Measurements from ENCODE around the gene FAM181A.

FAM181A gene

DNA sequence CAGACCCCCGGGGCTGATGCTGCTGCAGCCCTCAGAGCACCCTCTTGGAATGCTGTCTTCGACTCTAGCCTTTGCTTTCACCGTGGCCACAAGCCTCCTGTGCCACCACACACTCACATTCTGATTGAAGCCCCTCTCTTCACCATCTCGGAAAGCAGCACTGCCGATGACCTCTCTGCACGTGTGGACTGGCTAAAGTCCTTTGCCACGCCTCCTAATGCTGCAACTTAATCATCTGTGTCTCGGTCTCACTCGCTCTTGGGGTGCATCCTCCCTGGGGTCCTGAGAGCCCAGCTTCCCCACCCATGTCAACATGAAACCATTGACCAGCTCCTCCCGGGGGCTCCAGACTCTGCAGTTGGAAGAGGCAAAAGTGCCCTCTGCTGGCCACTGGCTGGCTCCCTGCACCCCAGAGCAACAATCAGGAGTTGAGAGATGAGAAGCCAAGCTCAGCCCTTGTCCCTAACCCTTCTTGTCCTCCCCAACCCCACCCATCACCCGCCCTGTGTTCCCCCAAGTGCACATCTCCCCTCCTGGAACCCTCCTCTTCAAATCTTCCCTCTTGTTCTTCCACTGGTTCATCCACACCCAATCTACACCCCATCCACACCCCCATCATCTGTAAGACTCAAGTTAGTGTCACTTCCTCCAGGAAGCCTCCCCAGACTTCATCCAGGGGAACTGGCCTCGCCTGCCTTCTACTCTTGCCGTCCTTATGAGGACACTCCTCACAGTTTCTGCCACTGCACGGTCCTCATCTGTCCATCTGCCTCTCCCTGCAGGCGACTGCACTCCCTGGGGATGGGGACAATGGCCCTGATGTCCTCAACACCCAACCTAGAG is 23.6 kb upstream of the FAM181A start:
- DNase-seq: no peak

DNA sequence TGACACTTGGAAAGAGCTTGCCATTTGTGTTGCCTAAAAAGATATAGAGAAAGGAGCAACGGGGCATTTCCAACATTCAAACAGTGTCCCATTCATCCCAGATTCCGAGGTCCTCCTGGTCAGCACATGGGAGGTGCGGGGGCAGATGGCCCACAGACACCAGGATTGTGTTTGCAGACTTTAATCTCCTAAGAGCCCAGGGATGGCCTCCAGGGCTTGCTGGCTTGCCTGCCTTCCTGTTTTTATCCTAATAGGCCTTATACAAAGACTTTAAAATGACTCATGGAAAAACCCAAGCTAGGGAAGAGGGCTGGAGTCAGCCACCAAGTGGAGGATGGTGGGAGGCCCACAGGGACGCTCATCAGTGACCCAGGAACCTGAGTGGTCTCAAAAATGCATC is 21.5 kb upstream of the FAM181A start:
- no peak for DNase-seq

DNA sequence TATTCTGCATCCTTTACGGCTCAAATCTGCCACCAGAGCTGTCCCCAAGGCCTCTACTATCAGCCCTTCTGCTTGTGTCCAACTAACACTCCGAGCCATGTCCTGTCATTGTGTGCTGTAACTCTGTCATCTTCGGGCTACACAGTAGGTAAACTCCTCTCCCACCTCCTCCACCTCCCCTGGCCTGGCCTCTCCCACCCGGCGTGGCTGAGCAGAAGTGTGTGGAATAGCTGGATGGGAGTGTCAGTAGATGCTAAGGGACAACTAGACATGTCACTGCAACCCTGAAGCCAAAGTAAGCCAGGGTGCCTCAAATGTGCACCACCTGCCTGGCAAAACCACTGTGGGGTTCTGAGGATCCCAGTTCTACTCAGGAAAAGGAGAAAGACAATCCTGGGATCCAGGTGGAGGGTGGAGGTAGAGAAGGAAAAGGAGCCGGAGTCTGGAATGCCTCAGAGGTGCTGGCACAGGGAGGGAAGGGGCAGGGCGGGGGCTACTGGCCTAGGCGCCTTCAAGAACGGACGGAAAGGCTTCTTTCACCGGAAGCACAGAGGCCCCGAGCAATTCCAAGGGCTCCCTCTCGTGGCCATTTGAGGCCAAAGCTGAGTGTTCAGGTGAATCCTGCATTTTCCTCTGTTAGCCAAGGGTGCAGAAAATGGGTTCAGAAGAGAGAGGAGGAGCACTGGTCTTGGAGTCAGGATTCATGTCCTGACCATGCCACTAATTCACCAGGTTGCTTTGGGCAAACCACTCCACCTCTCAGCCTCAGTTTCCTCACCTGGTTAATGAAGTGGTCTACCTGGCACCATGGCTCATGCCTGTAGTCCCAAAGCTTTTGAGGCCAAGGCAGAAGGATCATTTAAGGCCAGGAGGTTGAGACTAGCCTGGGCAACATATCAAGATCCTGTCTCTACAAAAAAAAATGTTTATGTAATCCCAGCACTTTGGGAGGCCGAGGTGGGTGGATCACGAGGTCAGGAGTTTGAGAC is 20.5 kb upstream of the FAM181A start:
- DNase-seq: no peak

DNA sequence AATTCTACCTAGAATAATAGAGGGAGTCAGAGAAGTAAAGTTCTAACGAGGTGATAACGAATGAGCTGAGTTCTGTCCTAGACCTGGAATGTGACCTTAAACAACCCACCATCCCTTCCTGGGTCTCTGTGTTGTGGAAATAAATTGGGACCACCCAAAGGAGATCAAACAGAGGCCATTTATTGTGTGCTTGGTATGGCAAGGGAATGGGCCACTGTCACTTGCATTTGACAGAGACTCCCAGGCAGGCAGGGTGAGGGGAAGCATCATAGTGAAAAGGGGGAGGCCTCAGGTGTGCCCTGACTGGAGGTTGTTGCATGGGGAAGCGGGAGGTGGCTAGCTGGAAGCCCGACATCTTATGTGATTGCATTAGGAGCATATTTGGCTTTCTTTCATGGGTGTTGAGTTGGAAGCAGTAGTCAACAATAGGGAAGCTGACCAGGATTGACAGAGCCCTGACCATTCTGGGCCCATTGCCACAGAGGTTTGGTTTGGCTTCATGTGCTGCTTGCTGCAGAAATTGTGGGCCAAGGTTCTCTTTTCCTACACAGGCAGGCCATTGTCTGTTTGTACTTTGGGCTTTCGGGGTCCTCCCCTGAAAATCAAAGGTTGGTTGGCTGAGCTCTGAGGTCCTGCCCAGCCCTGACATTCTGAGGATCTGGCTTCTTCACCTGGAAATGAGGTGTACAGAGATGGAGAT is 17.6 kb upstream of the FAM181A start:
- no peak for DNase-seq

DNA sequence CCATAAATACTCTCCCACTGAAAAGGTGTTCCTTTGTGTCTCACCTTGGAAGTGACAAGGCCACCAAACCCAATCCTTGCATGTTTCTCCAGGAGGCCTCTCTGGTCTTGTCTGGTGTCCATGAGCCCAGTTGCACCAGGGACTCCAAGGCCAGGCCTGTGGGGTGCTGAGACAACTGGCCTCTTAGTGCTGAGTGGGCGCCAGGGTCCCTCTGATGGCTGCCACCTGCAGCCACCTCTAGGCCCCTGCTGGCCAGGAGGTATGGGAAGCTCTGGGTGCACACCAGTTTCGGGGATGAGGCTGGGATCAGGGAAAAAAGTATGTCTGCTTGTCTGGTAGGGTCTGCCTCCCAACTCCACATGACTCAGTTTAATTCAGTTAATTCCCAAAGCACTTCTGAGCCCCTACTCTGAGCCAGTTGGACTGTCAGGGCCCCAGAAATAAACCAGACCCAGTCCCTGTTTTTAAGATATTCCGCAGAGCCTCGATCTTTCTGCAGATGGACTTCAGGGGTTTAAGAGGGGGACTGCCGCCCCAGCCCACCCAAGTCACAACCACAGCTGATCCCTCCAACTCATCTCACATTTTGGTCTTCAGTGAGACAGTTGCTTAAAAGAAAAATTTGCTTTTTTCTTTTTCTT is 15.0 kb upstream of the FAM181A start:
- no peak for DNase-seq

DNA sequence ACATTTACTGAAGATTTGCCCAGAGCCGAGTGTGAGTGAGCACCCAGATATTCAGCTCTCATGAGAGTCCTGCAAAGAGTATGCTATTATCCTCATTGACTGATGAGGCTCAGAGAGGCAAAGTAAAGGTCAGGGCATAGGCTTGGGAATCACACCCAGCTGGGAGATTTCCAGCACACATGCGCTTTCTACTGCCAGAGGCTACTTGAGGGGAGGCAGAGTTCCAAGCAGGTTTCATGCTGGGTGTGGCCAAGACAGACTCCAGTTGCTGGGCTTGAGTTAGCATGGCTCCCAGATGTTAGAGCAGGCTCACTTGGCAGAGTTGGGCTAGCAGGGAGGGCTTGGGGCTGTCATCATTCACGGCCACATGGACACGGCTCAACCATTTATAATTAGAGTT is 14.4 kb upstream of the FAM181A start:
- no peak for DNase-seq

DNA sequence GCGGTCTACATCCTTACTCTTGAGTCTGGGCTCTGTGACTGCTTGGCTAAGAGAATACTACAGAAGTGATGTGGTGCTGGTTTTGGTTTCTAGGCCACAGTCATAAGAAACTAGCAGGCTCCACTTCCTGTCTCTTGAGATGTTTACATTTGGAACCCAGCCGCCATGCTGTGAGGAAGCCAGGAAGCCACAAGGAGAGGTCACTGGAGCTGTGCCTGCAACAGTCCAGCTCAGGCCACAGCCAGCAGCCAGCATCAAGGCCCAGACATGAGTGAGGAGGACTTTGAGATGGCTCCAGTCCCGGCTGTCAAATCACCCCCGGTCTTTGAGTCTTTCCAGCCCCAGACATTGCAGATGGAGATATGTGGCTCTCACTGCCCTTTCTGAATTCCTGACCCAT is 12.9 kb upstream of the FAM181A start:
- no peak for DNase-seq

DNA sequence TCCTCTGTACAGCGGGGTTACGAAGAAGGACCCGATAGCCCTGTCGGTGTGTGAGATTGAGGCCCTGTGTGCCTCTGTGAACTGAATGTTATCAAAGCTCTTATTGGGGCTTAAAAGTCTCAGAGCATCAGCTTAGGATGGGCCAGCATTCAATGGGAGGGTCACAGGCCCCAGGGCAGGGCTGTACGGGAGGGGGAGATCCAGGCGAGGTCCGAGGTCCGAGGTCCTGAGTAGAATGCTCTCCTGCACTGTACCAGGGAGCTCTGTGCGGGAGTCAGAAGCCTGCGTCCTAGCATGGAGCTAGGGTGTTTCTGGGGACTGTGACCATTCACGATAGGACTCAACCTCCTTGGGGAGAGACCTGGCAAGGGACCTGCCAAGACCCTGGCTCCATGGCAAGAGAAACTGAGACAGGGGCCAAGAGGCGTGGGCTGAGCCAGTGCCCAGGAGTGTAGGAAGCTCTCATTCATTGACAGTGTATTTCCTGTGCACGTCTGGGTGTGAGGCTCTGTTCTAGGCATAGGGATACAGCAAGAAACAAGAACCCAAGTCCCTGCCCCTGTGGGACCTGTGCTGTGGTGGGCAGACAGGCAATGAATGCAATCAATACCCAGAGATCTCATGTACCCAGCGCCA is 12.0 kb upstream of the FAM181A start:
- DNase-seq: no peak

DNA sequence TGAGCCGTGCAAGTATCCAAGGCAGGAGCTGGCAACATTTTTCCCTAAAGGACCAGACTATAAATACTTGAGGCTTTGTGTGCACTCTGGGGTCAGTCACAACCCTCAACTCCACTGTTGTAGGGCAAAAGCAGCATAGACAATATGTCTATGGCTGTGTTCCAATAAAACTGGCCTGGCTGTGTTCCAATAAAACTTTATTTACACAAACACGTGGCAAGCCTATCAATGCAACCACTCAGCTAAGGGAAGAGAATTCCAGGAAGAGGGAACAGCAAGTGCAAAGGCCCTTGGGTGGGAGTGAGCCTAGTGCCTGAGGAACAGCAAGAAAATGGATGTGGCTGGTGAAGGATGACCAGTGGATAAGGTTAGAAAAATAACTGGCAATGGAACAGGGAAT is 11.3 kb upstream of the FAM181A start:
- DNase-seq: no peak

DNA sequence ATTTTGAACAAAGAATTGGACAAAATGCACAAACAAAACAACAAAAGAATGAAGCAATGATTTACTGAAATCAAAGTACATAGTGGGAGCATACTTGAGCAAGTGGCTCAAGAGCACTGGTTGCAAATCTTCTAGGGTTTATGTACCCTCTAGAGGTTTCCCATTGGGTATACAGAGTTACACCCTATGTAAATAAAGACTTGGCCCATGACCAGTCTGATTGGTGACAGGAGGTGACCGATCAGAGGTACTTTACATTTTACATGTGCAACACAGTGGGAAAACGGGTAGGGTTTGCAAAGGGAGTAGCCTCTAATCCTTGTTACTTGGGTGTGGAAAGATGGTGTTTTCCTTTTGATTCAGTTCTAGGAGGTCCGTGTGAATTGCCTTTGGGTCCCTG is 10.6 kb upstream of the FAM181A start:
- DNase-seq: no peak

DNA sequence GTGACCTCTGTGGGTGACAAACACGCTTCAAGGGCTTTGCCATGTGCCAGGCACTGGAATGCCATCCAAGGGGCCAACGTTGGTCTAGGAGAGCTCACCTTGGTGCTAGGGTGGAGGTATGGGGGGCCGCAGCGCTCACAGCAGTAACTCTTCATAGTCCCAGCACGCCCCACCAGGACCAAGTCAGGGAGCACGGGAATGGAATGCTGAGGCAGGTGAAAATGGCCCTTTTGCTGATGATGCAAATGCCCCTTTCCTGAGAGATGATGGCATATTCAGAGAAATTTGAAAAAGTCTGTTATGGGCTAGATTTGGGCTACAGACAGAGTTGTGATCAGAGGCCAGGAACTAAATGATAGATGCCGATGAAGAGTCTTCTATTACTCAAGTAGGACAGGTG is 10.0 kb upstream of the FAM181A start:
- no peak for DNase-seq

DNA sequence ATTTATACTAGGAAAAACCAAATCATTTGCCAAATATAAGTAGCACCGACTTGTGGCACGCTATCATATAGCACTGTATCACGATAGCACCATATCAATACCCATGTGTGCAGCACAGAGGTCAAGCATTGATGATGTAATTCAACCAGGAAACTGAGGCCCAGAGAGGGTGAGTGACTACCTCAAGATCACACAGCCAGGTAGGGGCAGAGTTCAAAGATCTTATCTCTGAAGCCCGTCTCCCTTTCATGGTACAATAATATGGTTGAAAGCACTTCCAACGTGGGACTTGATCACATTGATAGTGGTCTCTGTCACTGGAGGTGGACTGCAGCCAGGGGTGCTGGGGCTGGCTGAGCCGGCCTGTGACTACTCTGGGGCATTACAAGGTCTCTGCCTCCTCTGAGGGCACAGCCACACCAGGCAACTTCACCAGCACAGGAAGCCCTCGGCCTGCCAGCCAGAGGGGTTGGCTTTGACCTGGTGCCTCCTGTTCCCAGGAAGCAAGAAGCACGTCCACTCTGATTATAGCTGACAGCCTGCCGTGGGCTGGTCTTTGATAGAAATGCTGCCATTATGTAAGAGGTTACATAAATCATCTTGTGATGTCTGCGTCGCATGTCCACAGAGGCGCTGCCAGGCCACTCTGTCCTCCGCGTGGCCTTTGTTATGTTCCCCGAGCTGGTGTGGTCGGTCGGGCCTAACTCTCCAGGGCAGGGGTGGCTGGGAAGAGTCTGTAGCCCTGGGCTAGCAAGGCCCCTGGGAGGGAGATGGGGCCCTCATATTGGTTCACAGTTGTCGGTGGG is 5.9 kb upstream of the FAM181A start:
- no peak for DNase-seq

DNA sequence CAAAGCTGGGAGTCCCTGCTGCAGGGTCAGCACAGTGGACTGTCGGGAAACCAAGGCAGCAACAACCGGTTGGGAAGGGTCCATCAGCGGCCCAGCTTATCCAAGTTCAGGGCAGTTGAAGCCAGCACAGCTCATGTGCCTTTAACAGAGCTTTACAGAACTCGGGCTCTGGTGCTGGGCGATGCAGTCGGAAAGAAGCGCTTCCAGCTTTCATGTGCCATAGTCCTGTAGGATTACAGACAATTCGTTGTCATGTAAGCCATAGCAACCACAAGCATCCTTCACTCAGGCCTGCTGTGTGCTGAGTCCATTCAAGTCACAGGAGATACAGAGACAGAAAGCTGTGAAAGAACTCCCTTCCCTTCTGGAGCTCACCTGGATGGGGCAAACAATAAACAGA is 3.5 kb upstream of the FAM181A start:
- DNase-seq: no peak

DNA sequence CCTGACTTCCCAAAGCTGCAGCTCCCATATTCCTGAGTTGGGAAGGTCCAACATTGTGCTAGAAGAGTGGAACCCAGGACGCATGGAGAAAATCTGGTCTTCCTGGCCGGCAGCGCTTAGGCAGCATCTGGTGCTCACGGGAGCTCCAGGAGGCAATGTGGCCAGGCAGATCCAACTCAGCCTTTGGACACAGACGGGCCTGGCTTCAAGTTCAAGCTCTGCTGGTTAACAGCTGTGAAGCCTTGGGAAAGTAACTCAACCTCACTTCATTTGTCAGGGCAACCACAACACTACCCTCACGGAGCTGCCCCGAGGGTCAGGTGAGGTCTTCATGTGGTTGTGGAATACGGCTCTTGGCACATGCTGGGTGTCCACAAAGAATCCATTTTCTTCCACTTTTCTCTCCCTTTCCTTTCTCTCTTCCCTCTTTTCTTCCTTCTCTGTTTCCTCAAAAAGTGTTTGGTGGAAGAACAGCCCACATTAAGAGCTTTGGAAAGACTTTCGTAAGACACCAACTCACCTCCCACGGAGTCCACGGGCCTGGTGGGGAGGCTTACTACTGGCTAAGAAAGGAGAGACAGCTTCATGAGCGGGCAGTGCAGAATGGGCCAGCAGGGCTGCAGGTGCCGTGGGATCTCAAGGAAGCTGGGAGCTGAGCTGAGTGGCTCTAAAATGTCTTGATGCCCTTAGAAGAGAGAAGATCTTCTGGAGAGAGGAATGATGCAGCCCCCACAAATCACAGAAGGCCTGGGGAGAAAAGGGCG is 2.4 kb upstream of the FAM181A start:
- no peak for DNase-seq

DNA sequence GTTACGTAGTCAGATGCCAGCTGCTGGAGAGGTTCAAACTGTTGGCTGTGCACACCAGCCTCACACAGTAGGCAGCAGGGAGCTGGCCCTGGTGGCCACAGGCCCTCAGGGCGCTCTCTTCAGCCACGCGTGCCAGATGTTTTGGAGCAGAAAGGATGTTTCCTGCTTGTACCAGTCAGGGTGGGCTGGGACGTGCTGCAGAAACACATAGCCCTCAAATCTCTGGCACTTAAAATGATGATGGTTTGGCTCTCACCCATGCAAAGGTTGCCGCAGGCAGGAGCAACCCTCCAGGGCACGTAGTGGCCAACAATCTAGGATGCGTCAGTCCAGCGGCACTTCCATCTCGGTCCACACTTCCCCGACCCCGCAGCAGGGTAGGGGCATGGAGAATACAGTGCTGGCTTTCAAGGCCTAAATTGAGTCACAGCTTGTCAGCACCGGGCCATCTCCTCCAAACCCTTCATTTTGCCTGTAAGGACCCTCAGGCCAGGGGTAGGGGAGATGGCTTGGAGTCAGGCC is 1.7 kb upstream of the FAM181A start:
- DNase-seq: no peak

DNA sequence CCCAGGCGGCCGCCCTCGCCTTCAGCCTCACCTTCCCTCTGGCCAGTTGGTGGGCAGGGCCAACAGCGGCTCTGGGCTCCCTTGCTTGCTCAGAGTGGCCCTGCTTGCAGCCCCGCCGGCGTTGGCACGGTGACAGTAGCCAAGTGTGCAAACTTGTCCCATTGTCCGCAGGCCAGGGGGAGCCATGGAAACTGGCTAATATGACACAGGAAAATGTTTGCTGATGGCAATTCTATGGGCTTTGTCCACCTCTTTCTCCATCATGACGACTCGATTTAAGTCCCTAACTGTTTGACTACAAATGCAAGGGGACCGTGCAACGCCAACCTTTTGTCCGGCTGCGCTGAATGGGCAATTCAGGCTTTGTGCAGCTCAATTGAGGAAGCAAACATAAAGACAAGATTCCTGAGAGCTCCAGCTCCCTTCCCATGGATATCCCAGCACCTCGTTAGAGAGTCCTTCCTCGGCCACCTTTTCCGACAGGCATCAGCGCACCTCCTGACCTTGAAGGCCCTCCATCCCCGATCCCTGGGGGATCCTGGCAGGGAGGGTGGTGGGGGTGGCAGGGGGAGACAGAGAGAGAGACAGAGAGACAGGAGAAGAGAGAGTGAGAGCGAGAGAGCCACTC is 785 bp upstream of the FAM181A start:
- no peak for DNase-seq

DNA sequence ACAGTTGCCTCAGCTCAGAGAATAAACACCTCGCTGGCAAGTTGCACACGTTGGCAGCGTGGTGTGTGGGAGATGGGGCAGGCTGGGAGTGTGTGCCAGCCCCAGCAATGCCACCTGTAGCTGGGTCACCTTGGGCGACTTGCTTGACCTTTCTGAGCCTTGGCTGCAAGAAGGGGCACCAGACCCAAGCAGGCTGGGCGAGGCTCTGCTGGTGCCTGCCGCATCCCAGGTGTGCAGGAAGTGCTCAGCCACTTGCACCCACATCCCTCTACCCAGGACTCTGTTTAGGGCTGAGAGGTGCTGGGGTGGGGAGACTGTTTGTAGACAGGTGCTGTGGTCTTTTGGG is 629 bp downstream of the FAM181A start:
- no peak for DNase-seq

DNA sequence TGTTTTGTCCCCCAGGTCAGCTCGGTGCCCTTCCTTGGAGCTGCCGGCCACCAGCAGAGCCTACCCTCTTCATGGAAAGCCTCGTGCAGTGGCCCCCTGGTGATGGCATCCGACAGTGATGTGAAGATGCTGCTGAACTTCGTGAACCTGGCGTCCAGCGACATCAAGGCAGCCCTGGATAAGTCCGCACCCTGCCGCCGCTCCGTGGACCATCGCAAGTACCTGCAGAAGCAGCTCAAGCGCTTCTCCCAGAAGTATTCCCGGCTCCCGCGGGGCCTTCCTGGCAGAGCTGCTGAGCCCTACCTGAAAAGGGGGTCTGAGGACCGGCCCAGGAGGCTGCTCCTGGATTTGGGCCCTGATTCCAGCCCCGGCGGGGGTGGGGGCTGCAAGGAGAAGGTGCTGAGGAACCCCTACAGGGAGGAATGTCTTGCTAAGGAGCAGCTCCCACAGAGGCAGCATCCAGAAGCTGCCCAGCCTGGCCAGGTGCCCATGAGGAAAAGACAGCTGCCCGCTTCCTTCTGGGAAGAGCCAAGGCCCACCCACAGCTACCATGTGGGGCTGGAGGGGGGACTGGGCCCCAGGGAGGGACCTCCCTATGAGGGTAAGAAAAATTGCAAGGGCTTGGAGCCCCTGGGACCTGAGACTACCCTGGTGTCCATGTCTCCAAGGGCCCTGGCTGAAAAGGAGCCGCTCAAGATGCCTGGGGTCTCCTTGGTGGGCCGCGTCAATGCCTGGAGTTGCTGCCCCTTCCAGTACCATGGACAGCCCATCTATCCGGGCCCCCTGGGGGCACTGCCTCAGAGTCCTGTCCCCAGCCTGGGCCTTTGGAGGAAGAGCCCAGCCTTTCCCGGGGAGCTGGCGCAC is 1.3 kb downstream of the FAM181A start:
- DNase-seq: no peak
